ENCODE data around the gene GPR183. TPM values are rescaled to one million over a fixed set of nuclear protein-coding genes. Genes with fewer than 3 reads are reported as not detected.

Gene GPR183
- total and polyA plus RNA-seq, 2 of the 8 experiments (the other 6 are each of a cell fraction or from before 2014, with no cell fraction given): not detected

- TF ChIP-seq CTBP2 (IDR thresholded peaks at IDR 0.05; ENCODE audit: borderline replicate concordance, insufficient read depth, insufficient read length, low read length): no peak
- no peak for TF ChIP-seq CHD1 (IDR thresholded peaks at IDR 0.05; ENCODE audit: low read depth, low read length)
- no peak for TF ChIP-seq SP4 (IDR thresholded peaks at IDR 0.05; ENCODE audit: low read length)
- TF ChIP-seq YY1 (IDR thresholded peaks at IDR 0.05; ENCODE audit: low read depth, low read length): no peak
Measured at GRCh38 chr13:99307648-99308339, 595 bp upstream of the GPR183 start (continued).
